Lung (tissue), 12 donors: ENCODE data around the gene WDR90. TPM values are rescaled to one million over a fixed set of nuclear protein-coding genes. Genes with fewer than 3 reads are reported as not detected.
A peak's percentile ranks its signal among the peaks of the same experiment; 100 is the strongest.

Experiments
- ATAC-seq: fragments of 200-7000 bp; cut with Tn5 transposase; one replicate; pipeline ENCODE4 v1.9.1; 2020; ENCODE audit warnings: moderate number of reproducible peaks; ENCODE audit not compliant: insufficient read depth, low FRiP score
- DNase-seq, 3 donors: peaks; one replicate each; pipeline ENCODE4 v3.0.0-alpha.2; 2013 to 2017
- H3K27ac ChIP-seq, 2 donors: one replicate each; pipeline ENCODE4 v1.5.1; 2013; ENCODE audit warnings: mild to moderate bottlenecking in 2 of 2, moderate library complexity in 2 of 2, control low read depth in 1 of 2, inconsistent platforms in 1 of 2, low read depth in 1 of 2, low read length in 1 of 2
- H3K27me3 ChIP-seq, 3 donors: one replicate each; pipeline ENCODE4 v1.5.1; 2013; ENCODE audit warnings: low read length in 2 of 3; ENCODE audit not compliant: control insufficient read depth in 3 of 3, insufficient read depth in 3 of 3
- H3K36me3 ChIP-seq, 4 donors: one replicate each; pipeline ENCODE4 v1.5.1; 2013; ENCODE audit warnings: low read length in 4 of 4, mild to moderate bottlenecking in 1 of 4, moderate library complexity in 1 of 4; ENCODE audit not compliant: control insufficient read depth in 4 of 4, insufficient read depth in 4 of 4
- H3K4me1 ChIP-seq, 5 donors: one replicate each; pipeline ENCODE4 v1.5.1; 2013; ENCODE audit warnings: low read length in 5 of 5, mild to moderate bottlenecking in 2 of 5, moderate library complexity in 1 of 5; ENCODE audit not compliant: control insufficient read depth in 5 of 5, insufficient read depth in 5 of 5
- H3K4me3 ChIP-seq: one replicate; pipeline ENCODE4 v1.5.1; 2013; ENCODE audit warnings: mild to moderate bottlenecking, control low read depth, moderate library complexity
- H3K9ac ChIP-seq, 2 donors: one replicate each; pipeline ENCODE4 v1.5.1; 2013; ENCODE audit warnings: low read length in 2 of 2, control low read depth in 1 of 2; ENCODE audit not compliant: insufficient read depth in 1 of 2
- H3K9me3 ChIP-seq, 4 donors: one replicate each; pipeline ENCODE4 v1.5.1; 2013; ENCODE audit warnings: low read length in 3 of 4, mild to moderate bottlenecking in 1 of 4, moderate library complexity in 1 of 4; ENCODE audit not compliant: control insufficient read depth in 4 of 4, insufficient read depth in 3 of 4
- WGBS, 2 donors: extraction: QIAGEN DNeasy Blood & Tissue Kit; methylation state at CpG; one replicate each; pipeline ENCODE4 v1.1.7; 2013; 5-methylcytosine and 5-hydroxymethylcytosine counted together
- polyA plus RNA-seq, 2 donors: library from polyadenylated mRNA; stranded (reverse); fragments of 200-250 nt; gene quantifications; one replicate each; pipeline ENCODE4 v1.2.1, GENCODE V29; 2013
- total RNA-seq, 2 donors: library from RNA; depleted of rRNA in 1 of 2; stranded (reverse); fragments of >200 nt in 1 of 2; gene quantifications; one replicate each; pipeline ENCODE4 v1.2.1, GENCODE V29; 2014 to 2021
- TF ChIP-seq, protein P1 (sequence below): IDR thresholded peaks from 2 replicates; pipeline ENCODE4 v1.5.1; 2012; ENCODE audit warnings: mild to moderate bottlenecking; ENCODE audit errors: control extremely low read depth, extremely low read depth
- donor health status: control.
- donor health status: control.
- donor health status: Bipolar disorder and iron deficiency.
- donor health status: healthy.
- donor health status: DM: yes; HTN: yes; CAD: no.

WDR90 gene
- total and polyA plus RNA-seq, 4 donors, result 18.6 to 74.2 (median 27.9) TPM

DNA sequence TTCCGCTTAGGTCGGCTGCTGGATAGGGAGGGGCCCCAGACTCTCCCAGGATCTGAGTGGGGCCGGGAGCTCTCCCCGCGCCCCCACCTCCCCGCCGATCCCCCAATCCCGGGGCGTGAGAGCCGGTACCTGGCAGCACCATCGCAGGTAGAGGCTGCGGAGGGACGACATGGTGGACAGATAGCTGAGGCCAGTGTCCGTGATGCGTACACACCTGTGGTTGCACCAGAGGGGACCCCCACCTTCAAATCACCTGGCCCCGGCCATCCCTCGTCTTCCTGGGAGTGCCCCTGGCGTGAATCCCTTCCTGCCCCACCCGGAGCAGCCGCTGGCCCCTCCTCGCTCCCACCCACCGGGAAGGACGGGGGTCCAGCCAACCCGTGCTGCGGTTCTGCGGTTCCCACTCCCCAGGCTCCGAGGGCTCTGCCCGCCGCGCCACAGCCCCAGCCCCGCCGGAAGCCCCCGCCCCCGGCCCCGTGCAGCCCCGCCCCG is 45.7 kb downstream of the WDR90 start:
- 2% methylated on average over 29 to 37 of the region's 37 CpGs for WGBS, 2 donors
- DNase-seq, result no peak
- ATAC-seq, result no peak

DNA sequence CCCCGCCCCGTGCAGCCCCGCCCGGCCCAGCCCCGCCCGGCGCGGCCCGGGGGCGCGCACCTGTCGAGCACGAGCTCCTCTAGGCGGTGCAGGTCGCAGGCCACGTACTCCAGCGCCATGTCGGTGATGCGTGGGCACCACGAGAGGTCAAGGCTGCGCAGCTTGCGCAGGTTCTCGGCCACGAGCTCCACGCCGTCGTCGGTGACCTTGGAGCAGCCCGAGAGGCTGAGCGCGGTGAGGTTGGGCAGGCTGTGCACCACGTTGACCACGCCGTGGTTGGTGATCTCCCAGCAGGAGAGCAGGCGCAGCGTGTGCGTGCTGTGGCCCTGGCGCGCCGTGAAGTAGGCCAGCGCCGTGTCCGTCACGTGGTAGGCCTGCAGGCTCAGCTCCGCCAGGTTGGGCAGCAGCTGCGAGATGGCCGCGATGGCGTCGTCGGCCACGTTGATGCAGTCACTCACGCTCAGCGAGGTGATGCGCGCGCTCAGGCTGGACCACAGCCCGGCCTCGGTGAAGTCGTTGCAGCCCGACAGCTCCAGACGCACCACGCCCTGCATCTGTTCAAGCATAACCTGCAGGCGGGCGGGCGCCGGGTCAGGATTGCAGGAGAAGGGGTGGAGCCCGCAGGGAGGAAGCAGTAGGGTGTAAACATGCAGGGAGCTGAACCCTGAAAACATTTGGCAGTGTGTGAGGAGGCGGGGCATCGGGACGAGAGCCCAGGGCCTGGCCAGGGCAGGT is 46.4 kb downstream of the WDR90 start:
- Histone ChIP-seq H3K9ac (no peak overlapping the region), H3K27me3 (peaks cover 0 to 40% (median 25%) of the 10 kb centered on the region in 3 donors), H3K9me3 (peaks cover 0 to 8% (median 0%) of the 10 kb centered on the region in 4 donors), H3K36me3 (no peaks in the 10 kb centered on the region), H3K4me1 (peaks cover 0 to 16% (median 2%) of the 10 kb centered on the region in 5 donors), H3K4me3 (peak overlapping the region; percentile 2), H3K27ac (no peak overlapping the region)
- ATAC-seq (peak; percentile 36), DNase-seq (no peak)
- TF ChIP-seq, protein P1, sequence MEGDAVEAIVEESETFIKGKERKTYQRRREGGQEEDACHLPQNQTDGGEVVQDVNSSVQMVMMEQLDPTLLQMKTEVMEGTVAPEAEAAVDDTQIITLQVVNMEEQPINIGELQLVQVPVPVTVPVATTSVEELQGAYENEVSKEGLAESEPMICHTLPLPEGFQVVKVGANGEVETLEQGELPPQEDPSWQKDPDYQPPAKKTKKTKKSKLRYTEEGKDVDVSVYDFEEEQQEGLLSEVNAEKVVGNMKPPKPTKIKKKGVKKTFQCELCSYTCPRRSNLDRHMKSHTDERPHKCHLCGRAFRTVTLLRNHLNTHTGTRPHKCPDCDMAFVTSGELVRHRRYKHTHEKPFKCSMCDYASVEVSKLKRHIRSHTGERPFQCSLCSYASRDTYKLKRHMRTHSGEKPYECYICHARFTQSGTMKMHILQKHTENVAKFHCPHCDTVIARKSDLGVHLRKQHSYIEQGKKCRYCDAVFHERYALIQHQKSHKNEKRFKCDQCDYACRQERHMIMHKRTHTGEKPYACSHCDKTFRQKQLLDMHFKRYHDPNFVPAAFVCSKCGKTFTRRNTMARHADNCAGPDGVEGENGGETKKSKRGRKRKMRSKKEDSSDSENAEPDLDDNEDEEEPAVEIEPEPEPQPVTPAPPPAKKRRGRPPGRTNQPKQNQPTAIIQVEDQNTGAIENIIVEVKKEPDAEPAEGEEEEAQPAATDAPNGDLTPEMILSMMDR, result no peak
- 3 to 4% methylated on average over 70 to 71 of the region's 71 CpGs for WGBS, 2 donors

More for the DNA sequence above, 45.7 kb downstream of the WDR90 start:
- Histone ChIP-seq H3K27me3 (peaks cover 0 to 40% (median 25%) of the 10 kb centered on the region in 3 donors), H3K4me3 (no peak overlapping the region), H3K9ac (no peak overlapping the region), H3K36me3 (no peaks in the 10 kb centered on the region), H3K4me1 (peaks cover 0 to 16% (median 2%) of the 10 kb centered on the region in 5 donors), H3K9me3 (peaks cover 0 to 8% (median 0%) of the 10 kb centered on the region in 4 donors), H3K27ac (no peak overlapping the region)
- TF ChIP-seq, protein P1, result no peak

DNA sequence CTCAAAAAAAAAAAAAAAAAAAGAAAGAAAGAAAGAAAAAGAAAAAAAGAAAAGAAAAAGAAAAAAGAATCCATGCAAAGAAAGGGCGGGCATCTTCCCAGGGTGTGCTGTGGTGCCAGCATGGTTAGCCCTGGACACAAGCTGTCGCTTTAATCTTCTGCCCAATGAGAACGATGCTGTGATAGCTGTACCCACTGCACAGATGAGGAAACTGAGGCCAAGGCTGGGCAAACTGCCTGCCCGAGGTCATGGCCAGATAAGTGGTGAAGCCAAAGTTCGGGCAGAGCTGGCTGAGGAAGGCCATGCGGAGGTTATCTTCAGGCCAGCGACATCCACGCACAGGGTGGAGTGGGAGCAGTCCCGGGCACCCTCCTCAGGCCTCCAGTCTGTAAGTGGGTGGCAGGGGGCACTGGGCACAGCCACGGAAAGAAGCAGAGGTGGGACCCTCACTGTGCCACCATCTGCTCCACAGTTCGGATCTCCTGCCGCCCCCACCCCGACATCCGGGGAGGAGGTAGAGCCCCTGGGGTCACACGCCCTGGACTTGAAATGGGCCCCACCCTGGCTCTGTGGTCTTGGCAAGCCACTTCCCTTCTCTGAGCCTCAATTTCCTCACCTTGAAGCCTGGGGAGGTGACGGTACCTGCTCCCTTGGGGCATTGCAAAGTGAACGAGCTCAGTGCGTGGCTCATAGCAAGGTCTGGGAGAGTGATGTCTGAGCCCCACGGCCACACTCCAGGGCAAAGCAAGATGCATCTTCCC is 49.9 kb downstream of the WDR90 start:
- DNase-seq (no peak), ATAC-seq (no peak)
- peaks cover 0 to 5% (median 0%) of the 10 kb centered on the region in 4 donors for H3K9me3 ChIP-seq
- H3K4me1 ChIP-seq, result peaks cover 0 to 13% (median 2%) of the 10 kb centered on the region in 5 donors
- peaks cover 0 to 48% (median 32%) of the 10 kb centered on the region in 3 donors for H3K27me3 ChIP-seq
- H3K27ac ChIP-seq, result no peak overlapping the region
- TF ChIP-seq, protein P1, result no peak
- 70 to 76% methylated on average over 18 to 19 of the region's 19 CpGs for WGBS, 2 donors
- H3K36me3 ChIP-seq, result no peaks in the 10 kb centered on the region
- no peak overlapping the region for H3K4me3 ChIP-seq
- no peak overlapping the region for H3K9ac ChIP-seq
